NCI-H2171 (cell line): ENCODE measurements around the gene CEP89.
"Not testable (repeated sequence)": the region's sequence is repeated elsewhere in the genome, so short reads cannot be mapped to it uniquely, and the experiment has no call there.

ENCODE experiments used
- DNase-seq: peaks from one replicate; lab custom pipeline; 2025; lab: John Stamatoyannopoulos, UW

CEP89 gene

DNA sequence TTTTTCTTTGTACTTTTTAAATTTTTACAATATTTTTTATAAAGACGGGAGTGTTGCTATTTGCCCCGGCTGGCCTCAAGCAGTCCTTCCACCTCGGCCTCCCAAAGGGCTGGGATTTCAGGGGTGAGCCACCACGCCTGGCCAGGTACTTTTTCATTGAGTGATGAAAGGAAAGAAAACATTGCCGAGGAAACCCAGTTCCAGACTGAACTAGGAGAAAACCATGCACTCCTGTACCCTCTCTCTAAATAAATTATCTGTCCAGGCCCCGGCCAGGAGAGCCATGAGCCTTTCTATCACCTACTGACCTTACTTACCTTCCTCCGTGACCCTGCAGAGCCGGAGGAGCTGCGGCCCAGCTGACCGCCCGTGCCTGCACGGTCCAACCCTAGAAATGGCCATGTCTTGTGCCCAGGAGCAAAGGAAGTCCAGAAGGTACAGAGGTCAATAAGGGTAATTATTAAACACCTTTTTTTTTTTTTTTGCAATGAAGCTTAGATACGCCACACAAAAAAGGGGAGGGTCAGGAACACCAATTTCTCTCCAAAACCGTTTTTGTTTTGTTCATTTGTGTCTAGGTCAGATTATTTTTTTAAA is 102.3 kb downstream of the CEP89 start, which contains the start of gene SLC7A9:
Gene SLC7A9 (minus strand): TSS at position 399 of the 597 bp plus-strand sequence. CDS start 1,233 bp downstream, outside the sequence.
- DNase-seq = no peak

DNA sequence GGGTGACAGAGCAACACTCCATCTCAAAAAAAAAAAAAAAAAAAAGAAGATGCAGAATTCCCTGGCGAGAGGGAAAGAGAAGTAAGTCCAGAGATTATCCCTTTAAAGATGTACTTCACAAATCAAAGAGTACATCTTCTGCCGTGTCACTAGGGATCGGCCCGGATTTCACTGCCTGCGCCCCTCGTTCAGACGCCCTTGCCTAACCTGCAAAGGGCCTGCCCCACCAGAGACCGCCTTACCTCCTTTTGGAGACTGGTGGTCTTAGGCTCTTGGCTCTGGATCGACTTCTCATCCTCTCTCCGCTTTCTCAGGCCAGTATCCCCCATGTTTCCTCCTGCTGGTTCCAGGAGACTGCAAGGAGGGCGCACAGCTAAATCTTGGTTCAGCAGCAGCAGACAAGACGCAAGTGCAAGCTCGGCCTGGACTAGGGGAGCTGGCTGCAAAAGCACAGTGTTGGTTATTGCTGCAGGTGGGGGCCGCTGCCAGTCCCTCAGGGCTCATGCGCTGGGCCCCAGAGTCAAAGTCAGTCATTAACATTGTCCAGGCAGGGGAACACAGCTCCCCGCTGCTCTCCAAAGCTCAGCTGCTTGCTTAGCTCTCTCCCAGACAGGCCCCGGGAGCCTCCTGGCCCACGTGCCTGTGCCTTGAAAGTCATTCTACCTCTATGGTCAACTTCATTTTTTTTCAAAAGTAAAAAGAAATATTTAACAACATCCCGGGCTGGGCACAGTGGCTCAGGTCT is 103.4 kb downstream of the CEP89 start:
- DNase-seq = no peak

DNA sequence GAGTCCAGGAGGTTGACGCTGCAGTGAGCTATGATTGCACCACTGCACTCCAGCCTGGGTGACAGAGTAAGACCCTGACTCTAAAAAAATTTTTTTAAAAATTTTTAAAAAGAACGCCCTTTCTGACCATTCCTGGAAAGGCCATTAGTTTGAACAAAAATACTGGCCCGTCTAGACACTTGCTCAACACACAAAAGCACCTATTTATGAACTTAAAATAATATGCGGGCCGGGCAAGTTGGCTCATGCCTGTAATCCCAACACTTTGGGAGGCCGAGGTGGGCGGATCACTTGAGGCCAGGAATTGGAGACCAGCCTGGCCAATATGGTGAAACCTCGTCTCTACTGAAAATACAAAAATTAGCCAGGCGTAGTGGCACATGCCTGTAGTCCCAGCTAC is 104.3 kb downstream of the CEP89 start:
- DNase-seq = not testable (repeated sequence)

GRCh38 chr19:32866564-32867265 is 105.0 kb downstream of the CEP89 start:
- no peak for DNase-seq

- DNase-seq = no peak
These were observed 105.7 kb downstream of the CEP89 start for GRCh38 chr19:32866061-32866460.

DNA sequence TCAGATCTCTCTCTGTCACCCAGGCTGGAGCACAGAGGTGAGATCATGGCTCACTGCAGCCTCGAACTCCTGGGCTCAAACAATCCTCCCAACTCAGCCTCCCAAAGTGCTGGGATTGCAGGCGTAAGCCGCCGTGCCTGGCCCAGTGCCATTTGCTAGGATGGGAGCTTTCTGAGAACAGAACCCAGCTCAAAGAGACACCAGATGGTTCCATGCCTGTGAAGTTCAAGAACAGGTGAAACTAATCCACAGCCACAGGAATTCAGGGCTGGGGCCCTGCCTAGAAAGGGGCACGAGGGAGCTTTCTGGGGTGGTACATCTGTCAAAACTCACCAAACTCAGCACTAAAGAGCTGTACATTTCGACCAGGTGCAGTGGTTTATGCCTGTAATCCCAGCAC is 106.4 kb downstream of the CEP89 start:
- DNase-seq = peak; percentile 49

- DNase-seq = no peak
These were observed 107.3 kb downstream of the CEP89 start for GRCh38 chr19:32864318-32865007.

DNA sequence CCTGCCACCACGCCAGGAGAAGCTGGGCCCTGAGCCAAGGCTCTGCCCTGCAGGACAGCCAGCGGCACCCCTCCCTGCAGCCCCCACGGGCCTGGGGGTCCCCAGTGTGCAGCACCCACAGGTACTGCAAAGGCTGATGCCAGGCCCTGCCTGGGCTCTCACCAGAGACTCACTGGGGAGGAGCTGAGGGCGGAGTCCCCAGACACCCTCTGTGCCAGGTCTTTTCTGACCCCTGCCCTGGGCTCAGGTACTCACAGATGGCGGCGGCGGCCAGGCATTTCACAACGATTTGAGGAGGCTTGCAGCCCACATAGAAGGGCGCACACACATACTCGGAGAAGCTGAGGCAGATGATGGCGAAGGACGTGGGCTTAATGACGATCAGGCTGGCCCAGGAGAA is 107.9 kb downstream of the CEP89 start:
- no peak for DNase-seq

- no peak for DNase-seq
These were observed 108.5 kb downstream of the CEP89 start for GRCh38 chr19:32863301-32863700.

DNA sequence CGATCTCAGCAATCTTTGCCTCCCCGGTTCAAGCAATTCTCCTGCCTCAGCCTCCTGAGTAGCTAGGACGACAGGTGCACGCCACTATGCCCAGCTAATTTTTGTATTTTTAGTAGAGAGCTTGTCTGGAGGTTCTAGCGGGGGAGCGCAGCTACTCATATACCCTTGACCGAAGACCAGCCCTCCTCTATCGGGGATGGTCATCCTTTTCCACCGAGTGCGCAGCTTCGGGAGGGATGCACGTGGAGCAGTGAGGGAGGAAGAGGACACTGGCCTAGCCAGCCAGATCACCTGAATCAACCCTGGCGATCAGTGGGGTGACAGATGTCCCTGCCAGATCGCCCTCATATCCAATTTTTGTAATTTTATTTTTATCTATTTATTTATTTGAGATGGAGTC is 109.0 kb downstream of the CEP89 start:
- no peak for DNase-seq

DNA sequence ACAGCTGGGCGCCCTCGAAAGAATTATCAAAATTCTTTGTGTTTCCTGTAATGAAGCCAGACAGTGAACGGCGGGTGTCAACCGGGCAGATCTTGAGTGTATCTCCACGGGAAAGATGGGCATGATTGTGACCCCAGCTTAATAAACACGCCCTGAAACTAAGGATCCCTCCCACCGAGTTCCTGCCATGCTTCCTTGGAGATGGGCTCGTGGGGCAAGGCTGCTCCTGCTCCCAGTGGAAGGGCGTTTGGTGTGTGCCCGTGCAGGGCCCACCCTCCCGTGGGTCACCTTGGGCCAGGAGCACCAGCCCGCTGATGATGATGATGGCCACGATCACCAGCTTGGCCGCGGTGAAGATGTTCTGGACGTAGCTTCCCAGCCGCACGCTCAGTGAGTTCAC is 109.6 kb downstream of the CEP89 start:
- no peak for DNase-seq

GRCh38 chr19:32861596-32861995 is 110.2 kb downstream of the CEP89 start:
- no peak for DNase-seq

DNA sequence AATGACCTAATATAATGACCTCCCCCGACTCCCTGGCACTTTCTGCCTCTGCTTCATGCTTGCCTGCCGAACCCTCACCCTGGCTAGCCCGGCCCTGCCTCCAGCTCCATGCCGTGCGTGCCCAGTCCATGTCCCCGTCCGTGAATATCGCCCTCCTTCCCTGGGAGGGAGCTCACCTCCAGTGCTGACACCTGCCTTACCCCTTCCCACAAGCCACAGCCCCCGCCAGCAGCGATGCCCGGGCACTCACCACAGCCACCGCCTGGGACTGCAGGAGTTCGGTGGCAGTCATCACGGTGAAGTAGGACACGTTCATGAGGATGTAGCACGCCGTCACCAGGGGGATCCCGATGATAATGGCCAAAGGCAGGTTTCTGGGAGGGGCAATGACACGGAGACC is 112.2 kb downstream of the CEP89 start:
- DNase-seq = no peak

GRCh38 chr19:32858559-32858958 is 113.2 kb downstream of the CEP89 start:
- DNase-seq = no peak

- no peak for DNase-seq
These were observed 113.6 kb downstream of the CEP89 start for GRCh38 chr19:32858155-32858554.

DNA sequence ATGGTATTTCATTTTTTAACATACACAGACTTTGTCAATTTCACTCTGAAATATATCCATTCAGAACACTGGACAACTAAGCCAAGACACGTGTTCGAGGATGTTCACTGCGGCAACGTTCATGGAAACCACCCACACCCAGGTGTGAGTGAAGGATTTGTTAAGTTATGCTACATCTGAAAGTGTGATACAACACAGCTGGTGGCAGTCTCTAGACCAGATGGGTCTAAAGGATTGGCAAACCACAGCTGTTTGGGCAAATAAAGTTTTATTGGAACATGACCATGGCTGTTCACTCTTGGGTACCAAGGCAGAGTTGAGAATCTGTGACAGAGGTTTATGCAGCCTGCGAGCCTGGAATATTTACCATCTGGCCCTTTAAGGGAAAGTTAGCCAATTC is 114.2 kb downstream of the CEP89 start:
- no peak for DNase-seq

- DNase-seq = not testable (repeated sequence)
These were observed 114.9 kb downstream of the CEP89 start for GRCh38 chr19:32856818-32857217.

GRCh38 chr19:32852216-32852615 is 119.5 kb downstream of the CEP89 start:
- no peak for DNase-seq

DNA sequence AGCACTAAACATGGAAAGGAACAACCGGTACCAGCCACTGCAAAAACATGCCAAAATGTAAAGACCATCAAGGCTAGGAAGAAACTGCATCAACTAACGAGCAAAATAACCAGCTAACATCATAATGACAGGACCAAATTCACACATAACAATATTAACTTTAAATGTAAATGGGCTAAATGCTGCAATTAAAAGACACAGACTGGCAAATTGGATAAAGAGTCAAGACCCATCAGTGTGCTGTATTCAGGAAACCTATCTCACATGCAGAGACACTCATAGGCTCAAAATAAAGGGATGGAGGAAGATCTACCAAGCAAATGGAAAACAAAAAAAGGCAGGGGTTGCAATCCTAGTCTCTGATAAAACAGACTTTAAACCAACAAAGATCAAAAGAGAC is 123.7 kb downstream of the CEP89 start:
- not testable (repeated sequence) for DNase-seq

- DNase-seq = no peak
These were observed 128.0 kb downstream of the CEP89 start for GRCh38 chr19:32843716-32844245.

- no peak for DNase-seq
These were observed 129.7 kb downstream of the CEP89 start for GRCh38 chr19:32842061-32842460.

DNA sequence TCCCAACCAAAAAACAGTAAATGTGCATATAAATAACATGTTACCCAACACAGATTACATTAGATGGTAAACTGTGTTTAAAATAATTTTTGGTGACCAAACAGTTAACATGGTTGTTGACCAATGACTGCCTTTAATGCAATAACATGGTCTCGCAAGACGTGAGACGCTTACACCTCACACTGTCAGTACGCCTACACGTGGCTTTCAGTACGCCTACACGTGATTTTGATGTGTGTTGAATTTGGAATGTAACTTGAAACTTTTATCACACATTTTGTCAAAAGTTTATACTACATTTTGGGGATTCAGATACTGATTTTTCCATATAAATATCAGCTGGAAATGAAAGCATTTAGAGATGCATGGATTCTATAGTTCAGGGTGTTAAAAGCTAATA is 134.2 kb downstream of the CEP89 start:
- DNase-seq = no peak
